ENCODE results near the gene MEX3B.
A peak's percentile ranks its signal among the peaks of the same experiment; 100 is the strongest.

MEX3B gene

GRCh38 chr15:81995081-81995480 lies 50.7 kb downstream of the MEX3B start:
- DNase-seq = peak; percentile 24

GRCh38 chr15:81992523-81992922 lies 53.3 kb downstream of the MEX3B start:
- DNase-seq = no peak
